Uterus (tissue), 4 donors: ENCODE measurements around the gene TBC1D5. TPM values are rescaled to one million over a fixed set of nuclear protein-coding genes. Genes with fewer than 3 reads are reported as not detected.

Experiments used
- DNase-seq, 2 donors: peaks; one replicate each; pipeline ENCODE4 v3.0.0-alpha.2; 2019 to 2020
- H3K27ac ChIP-seq, 2 donors: fragments of 200-600 bp; sonication (generic); 1 replicate in 1 of 2; 2 replicates in 1 of 2; pipeline ENCODE4 v1.5.1; 2016 to 2018
- H3K27me3 ChIP-seq, 2 donors: fragments of 200-600 bp; sonication (generic); one replicate each; pipeline ENCODE4 v1.5.1; 2018 to 2019; ENCODE audit warnings: control low read depth in 1 of 2
- H3K36me3 ChIP-seq, 2 donors: fragments of 200-600 bp; sonication (generic); one replicate each; pipeline ENCODE4 v1.5.1; 2019; ENCODE audit warnings: control low read depth in 1 of 2
- H3K4me1 ChIP-seq, 2 donors: fragments of 200-600 bp; sonication (generic); one replicate each; pipeline ENCODE4 v1.5.1; 2018 to 2019; ENCODE audit warnings: control low read depth in 1 of 2
- H3K4me3 ChIP-seq, 2 donors: fragments of 200-600 bp; sonication (generic); 1 replicate in 1 of 2; 2 replicates in 1 of 2; pipeline ENCODE4 v1.5.1; 2018 to 2019; ENCODE audit warnings: mild to moderate bottlenecking in 1 of 2
- H3K9me3 ChIP-seq, 2 donors: fragments of 200-600 bp; sonication (generic); one replicate each; pipeline ENCODE4 v1.5.1; 2019; ENCODE audit warnings: control low read depth in 1 of 2
- CTCF ChIP-seq, 4 experiments: fragments of 200-600 bp in 2 of 4; fragments of 450-650 bp in 2 of 4; sonication (generic) in 2 of 4; IDR thresholded peaks; one replicate each; pipeline ENCODE4 v1.5.1; 2016 to 2019; ENCODE audit warnings: antibody characterized with exemption in 4 of 4, mild to moderate bottlenecking in 2 of 4, moderate library complexity in 1 of 4
- POLR2A ChIP-seq, 2 donors: fragments of 450-650 bp; IDR thresholded peaks; one replicate each; pipeline ENCODE4 v1.6.1; 2016; ENCODE audit warnings: antibody characterized with exemption in 2 of 2, mild to moderate bottlenecking in 1 of 2, moderate library complexity in 1 of 2
- intact Hi-C: fragments of 100-400 bp; cut with DNase I; formaldehyde crosslinking; loops from one replicate; pipeline ENCODE4 v1.15.1; 2023; ENCODE audit warnings: low total_unique reads
- total RNA-seq, 4 donors: library from RNA; depleted of rRNA in 3 of 4; stranded (reverse); fragments of >200 nt in 3 of 4; gene quantifications; one replicate each; pipeline versions ENCODE4 v1.1.0 to v1.2.4, GENCODE V29; 2014 to 2023
- donor health status: DM: yes; HTN: yes; CAD: no.

TBC1D5 gene
- total RNA-seq, 4 donors from 2014 or later: 34.6 to 189 (median 75.6) TPM

- intact Hi-C loops: no loop called here
- no peaks in the 10 kb centered on the region for H3K27me3 ChIP-seq
- no peaks in the 10 kb centered on the region for H3K4me1 ChIP-seq
- TF ChIP-seq POLR2A (IDR thresholded peaks at IDR 0.05) (no peak), CTCF (IDR thresholded peaks at IDR 0.05) (no peak)
- no peaks in the 10 kb centered on the region for H3K36me3 ChIP-seq
- no peaks in the 10 kb centered on the region for H3K9me3 ChIP-seq
- H3K4me3 ChIP-seq: no peak overlapping the region
- no peak overlapping the region for H3K27ac ChIP-seq
- DNase-seq: no peak
Measured at GRCh38 chr3:17469954-17470353, 272.5 kb downstream of the TBC1D5 start.

GRCh38 chr3:17469520-17469919, 272.9 kb downstream of the TBC1D5 start:
- Histone ChIP-seq H3K27ac (no peak overlapping the region), H3K27me3 (no peaks in the 10 kb centered on the region), H3K9me3 (no peaks in the 10 kb centered on the region), H3K4me1 (no peaks in the 10 kb centered on the region), H3K4me3 (no peak overlapping the region), H3K36me3 (no peaks in the 10 kb centered on the region)
- TF ChIP-seq POLR2A (IDR thresholded peaks at IDR 0.05) (no peak), CTCF (IDR thresholded peaks at IDR 0.05) (no peak)
- no peak for DNase-seq
- intact Hi-C loops: no loop called here

- Histone ChIP-seq H3K27me3 (no peaks in the 10 kb centered on the region), H3K36me3 (no peaks in the 10 kb centered on the region), H3K4me1 (no peaks in the 10 kb centered on the region), H3K4me3 (no peak overlapping the region), H3K9me3 (no peaks in the 10 kb centered on the region), H3K27ac (no peak overlapping the region)
- TF ChIP-seq POLR2A (IDR thresholded peaks at IDR 0.05): no peak
- no peak for TF ChIP-seq CTCF (IDR thresholded peaks at IDR 0.05)
- DNase-seq: no peak
- intact Hi-C loops: no loop called here
Measured at GRCh38 chr3:17466028-17466427, 276.4 kb downstream of the TBC1D5 start.

- H3K9me3 ChIP-seq: no peaks in the 10 kb centered on the region
- no peaks in the 10 kb centered on the region for H3K27me3 ChIP-seq
- TF ChIP-seq POLR2A (IDR thresholded peaks at IDR 0.05) (no peak), CTCF (IDR thresholded peaks at IDR 0.05) (no peak)
- H3K36me3 ChIP-seq: no peaks in the 10 kb centered on the region
- no peak overlapping the region for H3K4me3 ChIP-seq
- DNase-seq: no peak
- intact Hi-C loops: no loop called here
- H3K4me1 ChIP-seq: no peaks in the 10 kb centered on the region
- H3K27ac ChIP-seq: no peak overlapping the region
Measured at GRCh38 chr3:17459470-17459993, 282.9 kb downstream of the TBC1D5 start.

- Histone ChIP-seq H3K4me3 (no peak overlapping the region), H3K36me3 (no peaks in the 10 kb centered on the region), H3K27ac (no peak overlapping the region), H3K9me3 (no peaks in the 10 kb centered on the region), H3K4me1 (no peaks in the 10 kb centered on the region), H3K27me3 (no peaks in the 10 kb centered on the region)
- TF ChIP-seq POLR2A (IDR thresholded peaks at IDR 0.05) (no peak), CTCF (IDR thresholded peaks at IDR 0.05) (no peak)
- intact Hi-C loops: no loop called here
- DNase-seq: no peak
Measured at GRCh38 chr3:17456650-17457049, 285.8 kb downstream of the TBC1D5 start.
